ENCODE results near the gene PAN2.

DNA sequence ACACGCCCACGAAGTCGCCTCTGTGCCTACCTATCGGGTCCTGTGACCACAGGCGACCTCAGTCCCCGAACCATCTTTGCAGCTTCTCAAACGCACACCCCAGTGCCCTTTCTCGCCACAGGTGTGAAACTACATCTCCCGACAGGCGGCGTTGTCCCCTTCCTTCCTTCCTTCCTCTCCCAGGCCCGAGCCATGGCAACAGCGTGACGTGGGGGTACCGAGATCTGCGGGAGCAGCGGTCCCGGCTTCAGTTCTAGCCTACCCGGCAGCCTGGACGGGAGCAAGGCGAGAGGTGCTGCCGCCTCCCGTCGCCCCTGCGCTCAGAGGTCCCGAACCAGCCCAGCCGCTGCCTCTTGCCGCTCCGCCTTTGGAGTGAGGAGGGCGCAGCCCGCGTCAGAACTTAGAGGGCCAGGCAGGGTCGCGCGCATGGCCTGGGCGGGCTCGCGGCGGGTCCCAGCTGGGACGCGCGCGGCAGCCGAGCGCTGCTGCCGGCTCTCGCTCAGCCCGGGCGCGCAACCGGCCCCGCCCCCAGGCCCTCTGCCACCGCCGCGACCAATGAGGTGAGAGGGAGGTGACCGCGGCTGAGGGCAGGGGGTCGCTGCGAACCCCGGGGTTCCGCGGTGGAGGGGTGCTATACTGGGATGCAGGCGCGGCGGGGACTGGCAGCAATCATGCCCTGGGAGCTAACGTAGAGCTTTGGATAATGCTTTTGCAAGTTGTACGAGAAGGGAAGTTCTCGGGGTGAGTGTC lies 66.9 kb downstream of the PAN2 start, which contains the start of gene COQ10A:
- TF ChIP-seq, protein P1, sequence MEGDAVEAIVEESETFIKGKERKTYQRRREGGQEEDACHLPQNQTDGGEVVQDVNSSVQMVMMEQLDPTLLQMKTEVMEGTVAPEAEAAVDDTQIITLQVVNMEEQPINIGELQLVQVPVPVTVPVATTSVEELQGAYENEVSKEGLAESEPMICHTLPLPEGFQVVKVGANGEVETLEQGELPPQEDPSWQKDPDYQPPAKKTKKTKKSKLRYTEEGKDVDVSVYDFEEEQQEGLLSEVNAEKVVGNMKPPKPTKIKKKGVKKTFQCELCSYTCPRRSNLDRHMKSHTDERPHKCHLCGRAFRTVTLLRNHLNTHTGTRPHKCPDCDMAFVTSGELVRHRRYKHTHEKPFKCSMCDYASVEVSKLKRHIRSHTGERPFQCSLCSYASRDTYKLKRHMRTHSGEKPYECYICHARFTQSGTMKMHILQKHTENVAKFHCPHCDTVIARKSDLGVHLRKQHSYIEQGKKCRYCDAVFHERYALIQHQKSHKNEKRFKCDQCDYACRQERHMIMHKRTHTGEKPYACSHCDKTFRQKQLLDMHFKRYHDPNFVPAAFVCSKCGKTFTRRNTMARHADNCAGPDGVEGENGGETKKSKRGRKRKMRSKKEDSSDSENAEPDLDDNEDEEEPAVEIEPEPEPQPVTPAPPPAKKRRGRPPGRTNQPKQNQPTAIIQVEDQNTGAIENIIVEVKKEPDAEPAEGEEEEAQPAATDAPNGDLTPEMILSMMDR (IDR thresholded peaks at IDR 0.05; ENCODE audit: insufficient read depth, low read depth, low read length): peak; percentile 52
- no peak for TF ChIP-seq EZH2 (IDR thresholded peaks at IDR 0.05; ENCODE audit: insufficient read depth, low read length)
